Mesothelial cell of epicardium (in vitro differentiated cells): ENCODE results near the gene PACRG. TPM values are rescaled to one million over a fixed set of nuclear protein-coding genes. Genes with fewer than 3 reads are reported as not detected.

Experiments
- DNase-seq, 2 experiments: peaks; one replicate each; pipeline ENCODE4 v3.0.0; 2021; ENCODE audit warnings: low spot score in 2 of 2; ENCODE audit not compliant: unreplicated experiment in 2 of 2
- H3K27ac Mint-ChIP-seq: 2 replicates; pipeline ENCODE4 v1.8.0; 2021; ENCODE audit warnings: mixed read lengths
- H3K27me3 Mint-ChIP-seq: 2 replicates; pipeline ENCODE4 v1.8.0; 2021; ENCODE audit warnings: low read depth, mixed read lengths
- H3K36me3 Mint-ChIP-seq: 2 replicates; pipeline ENCODE4 v1.8.0; 2021; ENCODE audit warnings: mixed read lengths
- H3K4me1 Mint-ChIP-seq: 2 replicates; pipeline ENCODE4 v1.8.0; 2021; ENCODE audit warnings: mixed read lengths
- H3K4me3 Mint-ChIP-seq: 2 replicates; pipeline ENCODE4 v1.8.0; 2021; ENCODE audit warnings: mild to moderate bottlenecking, moderate library complexity, mixed read lengths
- H3K9me3 Mint-ChIP-seq: 2 replicates; pipeline ENCODE4 v1.8.0; 2021; ENCODE audit warnings: mixed read lengths
- total RNA-seq: library from RNA; stranded (reverse); gene quantifications from 3 replicates; pipeline ENCODE4 v1.2.1, GENCODE V29; 2021
- TF ChIP-seq, protein P1 (sequence below): fragments of 200-600 bp; sonication (generic); IDR thresholded peaks from one replicate; pipeline ENCODE4 v1.5.0; 2021; ENCODE audit warnings: antibody characterized with exemption; ENCODE audit not compliant: unreplicated experiment

PACRG gene
- total RNA-seq, 1 donor from 2014 or later = 1.6 TPM

DNA sequence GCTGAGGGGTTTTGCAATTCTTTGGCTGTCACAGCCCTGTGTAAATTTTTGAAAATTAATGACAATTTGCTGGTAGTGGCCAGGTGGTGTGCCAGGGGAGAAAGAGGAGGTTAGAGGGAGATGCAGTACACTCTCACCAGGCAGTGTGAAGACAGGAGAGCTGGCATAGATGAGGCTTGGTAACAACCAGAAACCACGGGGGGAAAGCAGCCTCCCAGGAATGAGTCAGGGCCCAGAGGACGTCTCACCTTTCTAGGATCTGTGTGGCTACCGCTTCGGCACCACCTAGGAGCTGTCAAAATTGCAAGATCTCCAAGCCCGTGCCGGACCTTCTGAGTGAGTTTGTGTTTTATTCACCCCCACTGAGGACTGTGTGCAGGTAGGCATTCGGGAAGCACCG is 171.4 kb downstream of the PACRG start:
- no peak overlapping the region for H3K4me3 Mint-ChIP-seq
- no peaks in the 10 kb centered on the region for H3K36me3 Mint-ChIP-seq
- H3K4me1 Mint-ChIP-seq = no peaks in the 10 kb centered on the region
- peaks cover 7% of the 10 kb centered on the region for H3K27me3 Mint-ChIP-seq
- H3K9me3 Mint-ChIP-seq = no peaks in the 10 kb centered on the region
- DNase-seq = no peak
- TF ChIP-seq, protein P1, sequence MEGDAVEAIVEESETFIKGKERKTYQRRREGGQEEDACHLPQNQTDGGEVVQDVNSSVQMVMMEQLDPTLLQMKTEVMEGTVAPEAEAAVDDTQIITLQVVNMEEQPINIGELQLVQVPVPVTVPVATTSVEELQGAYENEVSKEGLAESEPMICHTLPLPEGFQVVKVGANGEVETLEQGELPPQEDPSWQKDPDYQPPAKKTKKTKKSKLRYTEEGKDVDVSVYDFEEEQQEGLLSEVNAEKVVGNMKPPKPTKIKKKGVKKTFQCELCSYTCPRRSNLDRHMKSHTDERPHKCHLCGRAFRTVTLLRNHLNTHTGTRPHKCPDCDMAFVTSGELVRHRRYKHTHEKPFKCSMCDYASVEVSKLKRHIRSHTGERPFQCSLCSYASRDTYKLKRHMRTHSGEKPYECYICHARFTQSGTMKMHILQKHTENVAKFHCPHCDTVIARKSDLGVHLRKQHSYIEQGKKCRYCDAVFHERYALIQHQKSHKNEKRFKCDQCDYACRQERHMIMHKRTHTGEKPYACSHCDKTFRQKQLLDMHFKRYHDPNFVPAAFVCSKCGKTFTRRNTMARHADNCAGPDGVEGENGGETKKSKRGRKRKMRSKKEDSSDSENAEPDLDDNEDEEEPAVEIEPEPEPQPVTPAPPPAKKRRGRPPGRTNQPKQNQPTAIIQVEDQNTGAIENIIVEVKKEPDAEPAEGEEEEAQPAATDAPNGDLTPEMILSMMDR = no peak
- H3K27ac Mint-ChIP-seq = no peak overlapping the region

DNA sequence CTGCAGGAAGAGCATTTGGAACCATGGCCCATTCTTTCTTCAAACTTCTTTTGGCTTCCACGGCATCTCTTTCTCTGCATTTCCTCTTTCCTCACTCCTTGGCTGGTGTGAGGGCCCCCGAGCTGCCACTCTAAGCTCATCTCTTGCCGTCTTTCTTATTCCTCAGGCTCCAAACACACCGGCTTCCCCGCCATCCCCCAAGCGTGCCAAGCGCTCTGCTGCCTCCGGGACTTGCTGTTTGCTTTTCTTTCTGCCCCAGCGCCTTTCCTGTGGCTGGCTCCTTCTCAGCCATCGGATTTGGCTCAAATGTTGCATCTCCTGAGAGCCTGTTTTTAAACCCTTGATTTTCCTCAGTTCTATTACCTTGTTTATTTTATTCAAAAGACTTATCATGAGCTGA is 172.7 kb downstream of the PACRG start:
- no peak for DNase-seq
- Mint-ChIP-seq H3K4me1 (no peaks in the 10 kb centered on the region), H3K27ac (no peak overlapping the region), H3K36me3 (no peaks in the 10 kb centered on the region), H3K4me3 (no peak overlapping the region), H3K9me3 (no peaks in the 10 kb centered on the region), H3K27me3 (peaks cover 10% of the 10 kb centered on the region)
- TF ChIP-seq, protein P1 = no peak

DNA sequence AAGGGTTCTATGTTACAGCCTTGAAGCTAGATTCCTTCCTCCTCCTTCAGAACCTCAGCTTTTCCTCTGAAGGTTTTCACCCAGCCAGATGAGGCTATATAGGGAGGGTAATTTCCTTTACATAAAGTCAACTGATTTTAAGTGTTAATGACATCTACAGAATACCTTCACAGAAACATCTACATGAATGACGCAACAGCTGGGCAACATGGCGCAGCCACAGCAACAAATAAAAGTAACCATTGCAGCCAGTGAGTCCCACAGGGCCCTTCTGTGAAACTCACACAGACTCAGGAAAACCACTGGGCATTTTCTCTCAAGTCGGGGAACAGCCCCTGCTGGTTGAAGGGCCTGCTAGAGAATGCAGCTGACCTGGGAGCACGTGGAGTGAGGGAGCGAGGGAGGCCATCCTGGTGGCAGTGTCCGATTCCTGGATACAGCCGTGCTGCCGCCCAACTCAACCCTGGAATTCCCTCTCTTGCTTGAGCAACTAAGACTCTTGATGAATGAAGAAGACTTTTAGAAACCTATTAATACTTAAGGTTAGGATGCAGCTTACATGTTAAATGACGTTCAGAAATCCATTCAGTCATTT is 176.4 kb downstream of the PACRG start:
- H3K27ac Mint-ChIP-seq = no peak overlapping the region
- no peaks in the 10 kb centered on the region for H3K4me1 Mint-ChIP-seq
- H3K36me3 Mint-ChIP-seq = no peaks in the 10 kb centered on the region
- TF ChIP-seq, protein P1 = no peak
- no peak for DNase-seq
- no peak overlapping the region for H3K4me3 Mint-ChIP-seq
- H3K27me3 Mint-ChIP-seq = peaks cover 12% of the 10 kb centered on the region
- H3K9me3 Mint-ChIP-seq = peaks cover 4% of the 10 kb centered on the region

DNA sequence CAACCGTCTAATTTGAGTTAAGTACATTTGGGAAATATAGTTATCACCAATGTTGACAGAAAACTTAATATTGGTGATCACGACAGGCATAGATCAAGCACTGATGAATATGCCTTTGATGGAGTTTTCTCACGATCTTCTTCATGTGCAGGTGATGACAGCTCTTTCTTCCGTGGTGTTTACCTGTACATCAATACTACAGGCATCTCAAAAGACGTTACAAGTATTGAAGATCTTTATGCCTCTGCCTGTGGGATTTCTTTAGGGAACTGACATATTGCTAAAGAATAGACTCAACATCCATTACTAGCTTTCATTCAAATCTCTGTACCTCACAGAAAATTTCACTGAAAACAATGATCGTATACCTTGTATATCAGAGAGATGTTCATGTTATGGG is 178.7 kb downstream of the PACRG start:
- Mint-ChIP-seq H3K4me1 (no peaks in the 10 kb centered on the region), H3K9me3 (peaks cover 4% of the 10 kb centered on the region), H3K27me3 (peaks cover 9% of the 10 kb centered on the region), H3K36me3 (no peaks in the 10 kb centered on the region), H3K4me3 (no peak overlapping the region), H3K27ac (no peak overlapping the region)
- no peak for DNase-seq
- TF ChIP-seq, protein P1 = no peak

DNA sequence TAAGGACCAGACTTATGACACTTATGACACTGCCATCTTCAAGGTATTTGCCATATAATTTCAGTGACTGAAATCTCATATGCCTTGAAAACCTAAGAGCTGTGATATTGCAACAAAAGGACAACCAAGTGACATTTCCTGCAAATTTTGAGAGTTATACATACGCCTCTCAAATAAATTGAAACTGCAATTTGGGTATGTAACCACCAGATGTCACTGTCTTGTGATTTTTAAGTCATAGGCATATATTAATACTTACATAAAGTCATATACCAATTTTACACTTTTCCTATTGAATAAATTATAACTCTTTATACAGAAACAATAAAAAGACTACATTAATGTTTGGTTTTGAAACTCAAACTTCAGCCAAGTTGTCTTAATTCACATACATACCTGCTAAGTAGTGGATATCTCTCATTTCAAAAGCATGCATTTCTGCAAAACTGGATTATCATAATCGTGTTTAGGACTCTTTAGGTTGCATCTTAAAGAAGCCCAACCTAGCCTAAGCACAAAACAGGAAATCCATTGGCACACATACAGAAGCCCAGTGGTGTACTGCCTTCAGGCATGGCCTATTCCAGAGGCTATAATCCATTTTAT is 180.2 kb downstream of the PACRG start:
- TF ChIP-seq, protein P1 = peak; percentile 46
- no peak for DNase-seq
- Mint-ChIP-seq H3K27me3 (peaks cover 9% of the 10 kb centered on the region), H3K4me3 (no peak overlapping the region), H3K4me1 (no peaks in the 10 kb centered on the region), H3K27ac (no peak overlapping the region), H3K9me3 (peaks cover 4% of the 10 kb centered on the region), H3K36me3 (no peaks in the 10 kb centered on the region)

DNA sequence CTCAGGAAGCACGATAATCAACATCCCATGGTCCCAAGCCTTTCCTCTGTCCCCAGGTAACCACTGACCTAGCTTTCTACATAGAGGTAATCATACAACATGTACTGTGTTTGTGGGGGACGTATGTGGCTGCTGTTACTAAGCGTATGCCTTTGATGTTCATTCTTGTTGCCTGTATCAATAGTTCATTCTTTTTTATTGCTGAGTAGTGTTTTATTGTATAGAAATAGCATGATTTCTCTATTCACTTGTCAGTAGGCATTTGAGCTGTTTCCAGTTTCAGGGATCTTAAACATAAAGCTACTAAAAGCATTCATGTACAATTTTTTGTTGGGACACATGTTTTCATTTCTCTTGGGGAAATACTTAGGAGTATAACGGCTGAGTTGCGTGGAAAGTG is 185.4 kb downstream of the PACRG start:
- peaks cover 9% of the 10 kb centered on the region for H3K9me3 Mint-ChIP-seq
- H3K4me1 Mint-ChIP-seq = no peaks in the 10 kb centered on the region
- no peak overlapping the region for H3K4me3 Mint-ChIP-seq
- no peaks in the 10 kb centered on the region for H3K36me3 Mint-ChIP-seq
- DNase-seq = no peak
- TF ChIP-seq, protein P1 = no peak
- no peak overlapping the region for H3K27ac Mint-ChIP-seq
- H3K27me3 Mint-ChIP-seq = no peaks in the 10 kb centered on the region
